Measurements from ENCODE around the gene ARHGEF28.

GRCh38 chr5:73939557-73939956 is 313.6 kb downstream of the ARHGEF28 start:
- TF ChIP-seq POLR2A (IDR thresholded peaks at IDR 0.05) = no peak
- no peak for TF ChIP-seq CTCF (IDR thresholded peaks at IDR 0.05 in 4 of 5, conservative IDR thresholded peaks at IDR 0.05 in 1 of 5)
